ENCODE data around the gene VPS8.

GRCh38 chr3:185037801-185038200 is 225.8 kb downstream of the VPS8 start:
- TF ChIP-seq CTCF (IDR thresholded peaks at IDR 0.05; ENCODE audit: insufficient read depth, low read length, poor library complexity, severe bottlenecking): no peak
- no peak for TF ChIP-seq EZH2phosphoT487 (conservative IDR thresholded peaks at IDR 0.05; ENCODE audit: low read length)

All from SU-DHL-6 (cell line).